Measurements from ENCODE around the gene DCDC2B.
A peak's percentile ranks its signal among the peaks of the same experiment; 100 is the strongest.

DCDC2B gene

DNA sequence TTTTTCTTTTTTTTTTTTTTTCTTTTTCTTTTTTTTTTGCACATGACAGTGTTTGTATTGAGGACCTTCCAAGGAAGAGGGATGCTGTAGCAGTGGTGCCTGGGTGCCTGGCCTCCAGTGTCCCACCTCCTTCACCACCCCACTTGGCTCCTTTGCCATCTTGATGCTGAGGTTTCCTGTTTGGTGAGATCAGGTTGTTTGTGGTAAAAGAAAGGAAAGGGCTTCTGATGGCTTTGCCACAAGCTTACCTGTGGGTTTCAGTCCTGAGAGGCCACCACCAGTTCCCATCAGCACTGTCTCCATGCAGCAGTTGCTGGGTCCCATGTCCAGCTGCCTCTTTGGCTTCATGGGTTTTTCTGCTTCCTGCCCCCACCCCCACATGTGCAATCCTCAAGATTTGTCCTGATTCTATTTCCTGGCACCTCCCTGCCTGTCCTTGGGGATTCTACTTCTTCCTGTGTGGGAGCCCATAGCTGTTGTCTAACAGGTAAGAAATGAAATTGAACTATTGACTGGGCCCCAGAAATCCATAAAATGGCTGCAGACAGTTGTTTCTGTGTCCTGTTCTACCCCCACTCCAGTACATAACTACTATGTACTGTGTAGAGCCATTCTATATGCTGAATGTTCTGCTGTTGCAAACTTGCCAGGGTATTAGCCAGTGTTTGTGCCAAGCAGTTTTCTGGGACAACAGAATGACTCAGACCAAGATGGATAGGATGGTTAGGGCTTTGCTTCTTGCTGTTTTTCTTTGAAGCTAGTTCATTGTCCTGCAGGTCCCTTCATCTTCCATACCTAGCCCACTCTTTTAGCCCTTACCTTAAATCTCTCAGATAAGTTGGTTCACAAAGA, 12.7 kb upstream of the DCDC2B start:
- no peak for DNase-seq (ENCODE audit: low read depth in 4 of 4, low spot score in 1 of 4)

DNA sequence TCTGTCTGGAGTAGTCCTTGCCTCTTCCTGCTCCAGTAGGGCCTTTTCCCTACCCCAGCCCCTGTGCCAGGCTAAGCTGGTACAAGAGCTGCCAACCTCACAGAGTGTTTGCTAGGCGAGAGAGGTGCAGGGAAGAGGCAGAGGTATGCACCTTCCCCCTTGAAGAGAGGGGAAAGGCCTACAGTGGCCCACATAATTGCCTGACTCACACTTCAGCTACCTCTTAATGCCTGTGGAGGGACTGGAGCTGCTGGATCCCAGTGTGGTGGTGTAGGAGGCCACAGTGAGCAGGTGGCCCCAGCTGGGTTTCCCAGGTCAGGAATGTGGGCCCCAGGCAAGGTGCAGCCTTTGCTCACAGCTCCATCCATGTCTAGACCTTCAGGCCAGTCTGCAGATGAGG, 11.8 kb upstream of the DCDC2B start:
- DNase-seq (ENCODE audit: low read depth in 4 of 4, low spot score in 1 of 4): no peak

DNA sequence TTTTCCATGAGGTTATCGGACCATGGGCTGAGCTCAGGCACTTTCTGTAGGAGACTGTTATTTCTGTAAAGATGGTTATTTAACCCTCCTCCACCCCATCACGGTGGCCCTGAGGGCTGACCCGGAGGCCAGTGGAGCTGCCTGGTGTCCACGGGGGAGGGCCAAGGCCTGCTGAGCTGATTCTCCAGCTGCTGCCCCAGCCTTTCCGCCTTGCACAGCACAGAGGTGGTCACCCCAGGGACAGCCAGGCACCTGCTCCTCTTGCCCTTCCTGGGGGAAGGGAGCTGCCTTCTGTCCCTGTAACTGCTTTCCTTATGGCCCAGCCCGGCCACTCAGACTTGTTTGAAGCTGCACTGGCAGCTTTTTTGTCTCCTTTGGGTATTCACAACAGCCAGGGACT, 11.1 kb upstream of the DCDC2B start:
- DNase-seq (ENCODE audit: low read depth in 4 of 4, low spot score in 1 of 4): no peak

DNA sequence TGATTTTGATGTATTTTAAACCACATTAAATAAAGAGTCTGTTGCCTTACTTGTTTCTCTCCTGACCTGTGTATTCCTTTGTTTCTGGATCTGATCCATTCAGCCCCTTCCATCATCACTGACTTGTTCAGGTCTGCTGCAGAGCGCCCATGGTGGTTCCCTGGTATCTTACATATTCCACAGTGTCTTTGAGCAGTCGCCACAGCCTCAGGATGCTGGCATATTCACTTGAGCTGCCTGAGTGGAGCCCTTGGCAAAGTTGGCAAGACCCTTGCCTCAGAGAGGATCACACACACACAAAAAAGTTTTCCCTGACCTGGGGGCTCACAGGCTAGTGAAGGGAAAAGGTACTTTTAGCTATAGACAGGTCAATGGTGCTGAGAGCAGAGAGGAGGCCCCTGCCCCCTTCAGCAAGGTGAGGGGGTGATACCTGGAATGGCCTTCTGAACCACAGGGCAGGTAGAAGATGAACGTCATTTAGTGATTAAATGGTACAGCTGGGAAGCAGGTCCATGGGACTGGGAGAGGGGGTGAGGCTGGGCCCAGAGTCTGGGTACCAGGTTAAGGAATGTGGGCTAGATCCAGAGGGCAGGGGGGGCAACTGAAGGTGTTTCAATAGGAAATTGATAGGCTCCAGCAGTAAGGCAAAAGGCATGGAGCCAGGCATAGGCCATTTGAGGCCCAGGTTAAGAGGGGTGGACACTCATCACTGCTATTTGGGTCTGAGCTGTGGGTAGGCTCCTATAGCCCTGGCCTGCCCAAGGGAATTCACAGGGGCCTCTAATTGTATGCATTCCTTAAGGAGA, 10.4 kb upstream of the DCDC2B start:
- DNase-seq (ENCODE audit: low read depth in 4 of 4, low spot score in 1 of 4): no peak

DNA sequence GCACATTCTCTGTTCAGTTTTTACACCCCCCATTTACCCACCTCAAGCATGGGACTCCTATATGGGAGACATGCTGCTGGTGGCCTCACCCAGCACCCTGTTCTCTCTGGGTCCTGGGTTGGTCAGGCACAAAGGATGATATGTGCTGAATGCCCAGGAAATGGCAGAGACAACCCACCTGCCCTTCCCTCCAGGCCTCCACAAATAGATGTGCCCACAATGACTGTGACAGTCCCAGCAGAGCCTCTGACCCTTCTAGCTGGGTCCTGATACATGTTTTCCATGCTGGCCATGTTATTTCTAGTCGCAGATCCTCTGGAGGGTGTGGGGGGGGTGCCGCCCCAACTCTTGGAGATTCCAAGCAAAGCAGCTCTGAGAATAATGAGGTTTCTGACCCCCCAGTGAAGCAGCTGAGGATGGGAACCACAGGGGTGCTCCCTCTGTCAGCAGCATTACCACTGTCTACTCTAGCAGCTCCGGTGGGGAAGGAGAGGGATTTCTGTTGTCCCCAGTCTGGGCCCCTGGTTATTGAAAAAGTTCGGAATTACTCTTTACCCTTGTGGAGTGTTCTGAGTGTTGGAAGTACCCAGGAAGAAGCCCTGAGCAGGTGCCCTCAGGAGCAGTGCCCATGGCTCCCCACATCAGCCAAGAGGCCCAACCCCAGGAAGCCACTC, 9.7 kb upstream of the DCDC2B start:
- no peak for DNase-seq (ENCODE audit: low read depth in 4 of 4, low spot score in 1 of 4)

DNA sequence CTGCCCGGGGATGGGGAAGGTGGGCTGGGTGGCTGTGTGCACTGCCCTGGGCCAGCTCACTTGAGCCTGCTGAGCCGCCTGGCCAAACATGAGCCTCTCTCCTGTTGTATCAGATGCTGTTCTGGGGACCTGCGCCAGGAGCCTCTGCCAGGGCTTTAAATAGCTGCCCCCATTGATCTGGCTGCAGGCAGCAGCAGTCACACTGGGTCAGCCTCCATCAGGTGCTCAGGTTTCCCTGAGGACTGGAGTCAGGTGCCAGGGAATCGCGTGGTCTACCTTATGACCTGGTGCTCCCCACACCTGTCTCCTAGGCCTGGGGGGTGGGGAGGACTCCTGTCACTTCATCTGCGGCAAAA, 9.2 kb upstream of the DCDC2B start:
- DNase-seq (ENCODE audit: low read depth in 4 of 4, low spot score in 1 of 4): no peak

DNA sequence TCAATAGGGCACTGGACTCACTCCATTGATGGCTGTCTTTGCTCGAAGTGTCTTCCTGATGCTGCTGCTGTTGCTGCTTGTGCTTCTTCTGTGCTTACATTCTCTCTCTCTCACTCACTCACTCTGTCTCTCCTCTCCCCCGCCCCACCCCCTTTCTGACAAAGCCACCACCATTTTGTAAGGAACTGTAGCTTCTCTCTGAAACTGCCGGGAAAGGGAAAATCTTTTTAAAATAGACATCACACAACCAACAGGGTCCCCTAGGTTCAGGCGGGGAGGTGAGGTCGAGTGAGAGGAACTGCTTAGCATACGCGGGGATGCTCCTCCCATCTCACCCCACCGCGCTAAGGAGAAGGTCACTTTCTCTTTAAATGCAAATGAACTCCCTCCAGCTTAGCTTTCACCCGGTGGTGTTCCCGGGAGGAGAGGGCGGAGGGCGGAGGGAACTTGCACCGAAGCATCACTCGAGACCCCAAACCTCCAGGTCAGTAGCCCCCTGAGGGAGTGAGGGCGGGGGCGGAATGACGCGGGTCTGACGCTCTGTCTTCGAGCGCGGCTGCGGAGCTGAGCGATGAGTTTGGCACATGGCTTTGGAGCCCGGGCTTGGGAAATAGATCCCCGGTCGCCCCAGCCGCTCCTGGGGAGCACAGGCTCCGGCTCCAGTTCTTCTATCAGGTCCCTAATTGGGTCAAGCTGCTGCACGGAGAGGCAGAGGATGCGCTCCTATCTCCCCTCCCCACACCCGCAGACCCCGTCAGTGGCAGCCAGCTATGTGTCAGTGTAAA, 8.5 kb upstream of the DCDC2B start, which contains the start of gene CCDC28B:
Gene CCDC28B, plus strand, starts transcription at position 370 of the 785 bp plus-strand sequence. CDS start 1,341 bp downstream, outside the sequence.
- DNase-seq (ENCODE audit: low read depth in 4 of 4, low spot score in 1 of 4): peak in 3 of 4 experiments; percentile 26 to 35 (median 30)

DNA sequence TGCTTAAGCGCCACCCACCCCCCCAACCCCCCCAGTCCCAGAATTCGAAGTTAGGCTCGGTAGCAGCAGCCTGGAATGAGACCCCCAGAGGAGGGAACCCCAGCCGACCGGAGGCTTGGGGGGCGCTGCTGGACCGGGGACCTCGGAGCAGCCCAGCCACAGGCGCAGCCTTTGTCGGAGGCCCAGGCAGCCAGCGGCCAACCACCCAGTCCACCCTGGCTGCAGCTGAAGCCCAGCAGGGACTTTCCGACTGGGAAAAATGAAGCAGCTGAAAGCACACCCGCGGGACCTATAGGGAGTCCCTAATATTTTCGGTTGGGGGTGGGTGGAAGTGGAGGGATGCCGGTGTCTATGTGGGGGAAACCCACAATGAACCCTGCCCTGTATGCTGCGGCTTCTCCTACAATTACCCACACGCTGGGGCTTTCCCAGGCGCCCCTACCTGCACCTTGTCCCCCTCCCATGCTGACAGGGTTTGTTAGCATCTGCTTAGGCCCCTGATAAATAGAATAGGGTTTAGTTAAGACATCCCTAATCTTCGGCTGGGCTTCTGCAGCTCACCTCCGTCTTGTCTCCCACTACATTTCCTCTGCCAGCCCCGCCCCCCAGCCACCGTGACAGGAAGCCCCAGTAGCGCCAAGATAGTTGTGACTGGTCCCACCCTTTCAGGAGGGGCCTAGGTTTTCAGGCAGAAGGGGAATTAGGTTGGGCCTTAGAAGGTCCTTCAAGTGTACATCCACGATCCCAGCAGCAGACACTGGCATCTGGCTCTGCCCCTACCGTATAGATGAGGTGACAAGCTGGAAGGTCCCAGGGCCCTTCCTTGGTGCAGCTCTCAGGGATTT, 7.7 kb upstream of the DCDC2B start:
- DNase-seq (ENCODE audit: low read depth in 4 of 4, low spot score in 1 of 4): peak; percentile 33 to 75 (median 62)

DNA sequence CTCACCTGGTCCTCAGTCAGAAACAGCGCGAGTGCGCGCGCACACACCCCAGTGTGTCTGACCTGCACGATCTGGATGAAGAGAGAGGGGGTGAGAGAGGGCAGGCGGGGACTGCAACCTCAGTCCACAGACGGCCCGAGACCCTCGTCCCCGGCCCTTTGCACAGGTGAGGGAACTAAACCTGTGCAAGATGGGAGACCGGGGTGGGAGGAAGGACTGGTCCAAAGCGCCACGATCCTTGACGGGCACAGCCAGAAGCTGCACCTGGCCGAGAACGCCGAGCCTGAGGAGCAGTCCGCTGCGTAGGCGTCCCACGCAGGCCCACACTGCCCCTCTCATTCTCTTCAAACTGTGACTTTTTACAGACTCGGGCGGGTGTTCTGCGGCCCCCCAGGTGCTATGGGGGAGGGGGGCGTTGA, 3.9 kb upstream of the DCDC2B start:
- DNase-seq (ENCODE audit: low read depth in 4 of 4, low spot score in 1 of 4): no peak

DNA sequence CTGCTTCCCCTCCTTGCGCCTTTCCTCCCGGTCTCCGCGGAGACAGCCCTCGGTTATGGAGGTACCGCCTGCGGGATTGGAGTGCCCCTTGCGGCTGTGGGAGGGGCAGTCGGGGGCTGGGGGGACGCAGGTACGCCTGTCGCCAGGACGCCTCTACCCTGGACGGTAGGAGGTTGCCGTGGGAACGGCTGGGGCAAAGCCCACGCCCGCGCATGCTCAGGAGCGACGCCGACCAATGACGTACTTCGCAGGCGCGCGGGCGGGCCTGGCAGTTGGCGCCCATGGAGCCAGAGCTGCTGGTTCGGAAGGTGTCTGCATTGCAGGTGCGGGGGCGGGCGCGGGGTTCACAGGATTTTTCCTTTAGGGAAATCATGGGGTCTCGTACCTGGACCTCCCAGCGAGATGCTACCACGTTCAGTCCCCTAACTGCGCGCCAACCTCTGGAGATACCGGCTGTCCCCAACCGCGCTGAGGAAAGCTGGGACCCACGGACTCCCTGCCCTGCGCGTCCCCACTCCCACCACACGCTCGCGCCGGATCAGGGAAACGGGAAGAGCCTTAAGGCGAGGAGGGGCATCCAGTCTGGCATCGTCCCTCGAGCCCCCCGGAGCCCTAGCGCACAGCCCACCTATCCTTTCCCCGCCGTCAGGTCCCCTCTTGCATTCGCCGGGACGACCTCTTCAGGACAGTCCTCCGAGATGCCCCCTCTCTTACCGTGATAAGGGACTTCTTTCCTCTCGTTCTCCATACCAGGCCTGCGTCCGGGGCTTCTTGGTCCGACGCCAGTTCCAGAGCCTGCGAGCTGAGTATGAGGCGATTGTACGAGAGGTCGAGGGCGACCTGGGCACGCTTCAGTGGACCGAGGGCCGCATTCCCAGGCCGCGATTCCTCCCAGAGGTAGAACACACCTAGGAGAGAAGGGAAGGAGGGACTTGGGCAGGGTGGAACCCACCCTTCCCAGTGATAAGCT, 3.2 kb upstream of the DCDC2B start, which contains the start of gene IQCC:
Gene IQCC, plus strand, starts transcription at position 271 of the 970 bp plus-strand sequence. Its CDS starts 11 bp downstream, at position 282.
- DNase-seq (ENCODE audit: low read depth in 4 of 4, low spot score in 1 of 4): peak; percentile 63 to 84 (median 74)

DNA sequence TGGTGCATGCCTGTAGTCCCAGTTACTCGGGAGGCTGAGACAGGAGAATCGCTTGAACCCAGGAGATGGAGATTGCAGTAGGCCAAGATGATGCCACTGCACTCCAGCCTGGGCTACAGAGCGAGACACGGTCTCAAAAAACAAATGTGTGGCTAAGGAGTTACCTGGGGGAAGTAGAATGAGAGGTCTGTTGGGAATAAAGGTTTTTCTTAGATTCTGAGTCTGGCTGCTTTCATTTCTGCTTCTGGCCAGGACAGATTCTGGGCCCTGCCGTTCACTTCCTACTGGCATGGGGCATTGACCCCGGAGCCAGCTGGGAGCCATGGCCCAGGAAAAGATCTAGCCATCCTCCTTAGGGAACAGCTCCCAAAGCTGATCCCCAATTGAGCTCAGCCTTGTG, 420 bp upstream of the DCDC2B start:
- no peak for DNase-seq (ENCODE audit: low read depth in 4 of 4, low spot score in 1 of 4)

DNA sequence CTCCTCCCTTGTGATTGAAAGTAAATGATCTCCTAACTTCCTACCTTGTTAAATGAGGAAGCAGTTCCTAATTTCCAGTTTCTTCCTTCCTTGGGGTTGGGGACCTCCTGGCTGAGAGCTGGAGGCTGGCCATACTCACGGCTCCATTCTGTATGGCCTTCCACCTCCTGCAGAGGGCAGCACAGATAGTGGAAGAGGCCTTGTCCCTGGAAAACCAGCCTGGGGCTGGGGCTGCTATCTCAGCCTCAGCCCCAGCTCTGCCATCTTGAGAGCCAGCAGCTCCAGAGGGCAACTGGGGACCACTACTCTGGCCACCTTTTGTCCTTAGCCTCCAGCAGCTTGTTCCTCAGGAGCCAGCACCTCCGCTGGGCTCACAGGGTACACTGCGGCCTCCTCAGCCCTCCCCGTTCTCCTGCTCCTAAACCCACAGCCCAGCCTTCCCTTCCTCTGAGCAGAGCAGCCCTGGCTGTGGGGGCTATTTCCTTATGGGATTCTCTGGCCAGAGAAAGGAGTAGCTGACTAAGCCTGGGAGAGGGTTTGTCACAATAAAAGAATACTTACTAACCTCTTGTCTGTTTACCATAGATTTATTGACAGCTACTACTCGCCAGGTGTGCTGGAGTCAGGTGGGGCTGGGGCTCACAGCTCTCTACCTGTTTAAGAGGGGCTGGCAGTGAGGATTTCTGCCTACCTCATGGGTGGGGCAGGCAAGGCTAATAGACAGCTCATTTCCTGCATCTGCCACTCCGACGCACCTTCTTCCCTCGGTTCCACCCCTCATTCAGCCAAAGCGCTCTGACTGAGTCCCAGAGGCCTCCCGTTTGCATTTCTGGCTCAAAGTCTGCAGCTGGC, 7.0 kb downstream of the DCDC2B start:
- peak in 2 of 4 experiments; percentile 36 to 38 for DNase-seq (ENCODE audit: low read depth in 4 of 4, low spot score in 1 of 4)

DNA sequence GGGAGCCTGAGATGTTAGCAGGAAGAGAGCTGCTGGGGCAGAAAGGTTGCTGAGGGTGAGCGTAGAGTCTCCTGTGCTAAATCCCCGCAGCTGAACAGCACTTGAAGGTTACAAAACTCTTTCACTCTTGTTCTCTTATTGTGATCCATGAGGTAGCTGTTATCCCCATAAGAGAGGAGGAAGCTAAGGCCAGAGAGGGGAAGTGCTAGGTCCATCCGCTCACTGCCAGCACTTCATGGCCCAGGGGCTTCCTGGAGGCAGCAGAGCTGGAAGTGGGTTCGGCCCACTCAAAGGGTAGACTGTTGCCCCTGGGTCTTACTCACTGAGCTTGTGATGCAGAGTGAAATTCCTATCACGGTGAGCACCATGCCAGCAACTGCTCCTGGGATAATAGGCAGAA, 7.7 kb downstream of the DCDC2B start:
- DNase-seq (ENCODE audit: low read depth in 4 of 4, low spot score in 1 of 4): no peak

DNA sequence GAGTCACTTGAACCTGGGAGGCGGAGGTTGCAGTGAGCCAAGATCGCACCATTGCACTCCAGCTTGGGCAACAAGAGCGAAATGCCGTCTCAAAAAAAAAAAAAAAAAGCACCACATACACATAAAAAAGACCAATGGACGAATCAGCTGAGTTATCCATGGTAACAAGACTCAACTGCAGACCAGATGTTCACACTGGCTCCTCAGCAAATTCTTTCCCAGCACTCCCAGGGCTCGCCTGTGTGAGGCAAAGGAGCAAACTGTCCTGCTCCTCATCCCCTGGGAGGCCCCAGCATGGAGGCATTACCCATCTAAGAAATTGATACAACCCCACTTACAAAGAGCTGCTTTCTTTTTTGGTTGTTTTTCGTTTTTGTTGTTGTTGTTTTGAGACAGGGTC, 10.1 kb downstream of the DCDC2B start:
- DNase-seq (ENCODE audit: low read depth in 4 of 4, low spot score in 1 of 4): no peak

DNA sequence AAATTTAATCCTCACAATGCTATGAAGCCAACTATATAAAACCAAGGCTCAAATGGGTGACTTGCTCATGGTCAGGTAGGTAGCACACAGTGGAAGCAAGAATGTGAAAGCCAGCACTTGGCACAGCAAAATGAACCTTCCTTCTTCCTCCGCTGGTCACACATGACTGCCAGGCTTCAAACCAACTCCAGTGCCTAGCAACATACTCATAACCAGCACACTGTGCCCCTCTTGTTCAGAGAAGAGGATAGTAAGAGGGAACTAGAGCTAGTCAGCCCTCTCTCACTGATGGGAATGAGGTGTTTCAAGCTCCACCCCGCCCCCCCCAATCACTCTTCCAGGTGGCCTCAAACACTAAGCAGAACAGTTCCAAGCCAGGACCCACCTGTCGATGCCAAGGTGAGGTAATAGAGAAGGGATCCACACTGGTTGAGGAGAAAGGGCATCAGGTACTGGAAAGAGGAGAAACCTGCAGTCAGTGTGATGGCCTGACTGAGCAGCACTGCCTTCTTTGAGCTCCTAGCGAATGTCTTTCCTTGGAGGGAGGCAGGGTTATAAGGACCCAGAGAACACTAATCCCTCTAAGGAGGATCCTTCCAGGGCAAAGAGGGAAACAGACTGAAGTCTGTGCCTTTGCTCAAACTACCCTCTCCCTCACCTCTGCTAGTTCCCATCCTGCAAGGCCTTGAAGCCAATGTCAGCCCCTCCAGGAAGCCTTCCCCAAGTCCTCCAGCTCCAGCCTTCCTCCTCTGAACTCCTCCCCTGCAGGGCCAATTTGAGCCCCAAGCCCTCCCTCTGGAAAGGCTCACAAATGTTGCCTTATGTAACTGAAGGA, 12.1 kb downstream of the DCDC2B start:
- DNase-seq (ENCODE audit: low read depth in 4 of 4, low spot score in 1 of 4): no peak

DNA sequence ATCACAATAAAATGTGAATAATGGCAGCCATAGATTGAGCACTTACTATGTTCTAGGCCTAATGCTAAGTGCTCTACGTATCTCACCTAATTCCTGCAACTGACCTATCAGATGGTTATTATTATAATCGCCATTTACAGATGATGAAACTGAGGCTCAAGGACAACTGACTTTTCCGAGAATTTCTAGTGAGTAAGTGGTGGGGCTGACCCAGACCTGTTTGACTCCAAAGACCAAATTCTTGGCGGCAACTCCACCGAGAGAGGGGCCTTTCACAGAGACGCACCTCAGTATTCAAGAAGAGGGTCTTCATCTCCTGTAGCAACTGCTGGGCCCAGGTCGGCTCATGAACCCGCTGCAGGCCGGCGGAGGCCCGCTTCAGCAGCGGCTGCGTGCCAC, 12.7 kb downstream of the DCDC2B start:
- DNase-seq (ENCODE audit: low read depth in 4 of 4, low spot score in 1 of 4): no peak
